HS-27A (cell line): ENCODE data around the gene ASB9.
"Not testable (repeated sequence)": the region's sequence is repeated elsewhere in the genome, so short reads cannot be mapped to it uniquely, and the experiment has no call there.

Source experiments
- DNase-seq: peaks from one replicate; pipeline ENCODE4 v3.0.0-alpha.2; 2012; ENCODE audit warnings: low read depth, missing footprints

The ASB9 gene

DNA sequence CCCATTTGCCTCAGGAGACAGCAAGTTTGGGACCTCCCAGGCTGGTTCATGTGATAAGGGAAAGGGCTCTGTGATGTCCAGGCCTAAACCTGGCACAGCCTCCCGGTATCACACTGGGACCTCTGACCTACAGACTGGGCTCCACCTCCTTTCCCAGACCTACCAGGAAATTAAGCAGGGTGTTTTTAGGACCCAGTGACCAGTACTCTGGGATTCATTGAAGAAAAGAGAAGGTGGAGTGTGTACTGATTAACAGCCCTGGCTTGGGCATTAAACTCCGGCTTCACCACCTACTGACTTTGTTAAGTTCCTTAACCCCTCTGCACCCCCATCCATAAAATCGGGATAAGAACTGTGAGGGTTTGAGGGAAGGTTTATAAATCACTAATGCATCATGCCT lies 28.6 kb downstream of the ASB9 start:
- no peak for DNase-seq

DNA sequence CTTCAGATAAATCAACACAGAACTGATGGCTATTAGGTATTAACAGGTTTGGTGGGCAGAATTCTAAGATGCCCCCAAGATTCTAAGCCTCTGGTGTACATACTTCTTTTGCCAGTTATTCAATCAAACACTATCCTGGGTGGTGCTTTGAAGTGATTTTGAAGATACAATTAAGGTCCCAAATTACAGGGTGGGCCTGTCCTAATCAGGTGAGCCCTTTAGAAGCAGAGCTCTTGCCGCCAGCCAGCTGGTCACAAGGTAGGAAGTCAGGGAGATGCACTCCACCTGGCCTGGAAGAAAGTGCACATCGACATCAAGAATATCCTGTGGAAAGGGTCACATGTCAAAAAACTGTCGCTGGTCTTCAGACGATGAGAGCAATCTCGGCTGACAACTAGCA lies 29.5 kb downstream of the ASB9 start:
- DNase-seq: no peak

DNA sequence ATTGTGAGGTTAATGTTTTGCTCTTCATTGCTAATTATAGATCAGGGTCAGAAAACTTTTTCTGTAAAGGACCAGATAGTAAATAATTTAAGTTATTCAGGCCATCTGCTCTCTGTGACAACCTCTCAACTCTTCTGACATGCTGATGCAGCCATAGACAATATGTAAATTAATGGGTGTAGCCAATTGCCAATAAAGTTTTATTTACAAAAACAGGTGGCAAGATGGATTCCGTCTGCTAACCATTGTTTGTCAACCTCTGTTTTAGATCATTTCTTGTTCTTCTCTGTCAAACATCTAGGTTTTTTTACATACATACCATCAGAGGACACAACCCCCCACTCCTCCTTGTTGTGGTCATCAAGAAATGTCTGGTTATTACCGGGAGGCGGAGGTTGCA lies 33.7 kb downstream of the ASB9 start:
- DNase-seq: no peak

DNA sequence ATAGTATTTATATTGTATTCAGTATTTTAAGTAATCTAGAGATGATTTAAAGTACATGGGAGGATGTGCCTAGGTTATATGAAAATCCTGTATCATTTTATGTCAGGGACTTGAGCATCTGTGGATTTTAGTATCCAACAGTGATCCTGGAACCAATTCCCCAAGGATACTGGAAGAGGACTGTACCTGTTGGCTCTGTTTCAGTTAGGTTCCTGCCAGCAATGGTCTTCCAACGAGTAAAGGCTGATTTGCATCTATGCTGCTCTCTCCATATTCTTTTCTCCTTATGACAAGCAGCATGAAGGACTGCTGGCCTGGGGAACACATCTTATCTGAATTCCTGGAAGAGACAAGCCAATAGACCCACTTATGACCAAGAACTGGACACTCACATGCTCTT lies 34.9 kb downstream of the ASB9 start:
- no peak for DNase-seq

DNA sequence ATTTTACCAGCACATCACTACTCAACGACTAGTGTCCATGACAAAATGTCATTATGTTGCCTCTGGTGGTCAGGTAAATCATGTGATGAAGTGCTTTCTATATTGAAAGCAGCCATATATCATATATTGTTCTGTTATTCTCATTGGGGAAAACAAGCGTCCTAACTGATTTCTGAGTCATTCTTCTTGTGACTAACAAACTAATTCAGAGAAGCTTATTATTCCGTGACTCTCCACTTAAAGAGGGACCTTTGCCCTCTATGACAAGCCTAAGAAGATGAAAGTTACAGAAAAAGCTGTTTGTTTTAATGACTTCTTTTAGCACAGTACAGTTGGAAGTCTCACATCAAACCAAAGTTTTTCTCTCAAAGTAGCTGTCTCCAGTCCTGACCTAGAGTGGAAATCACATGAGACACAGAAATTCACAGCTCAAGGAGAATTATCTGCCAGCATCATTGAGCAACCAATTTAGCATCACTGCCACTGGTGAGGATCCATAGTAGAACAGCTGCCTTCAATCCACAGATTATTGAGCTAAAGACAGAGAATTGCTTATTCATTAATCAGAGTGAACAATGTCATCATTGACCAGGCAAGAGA lies 36.4 kb downstream of the ASB9 start:
- no peak for DNase-seq

DNA sequence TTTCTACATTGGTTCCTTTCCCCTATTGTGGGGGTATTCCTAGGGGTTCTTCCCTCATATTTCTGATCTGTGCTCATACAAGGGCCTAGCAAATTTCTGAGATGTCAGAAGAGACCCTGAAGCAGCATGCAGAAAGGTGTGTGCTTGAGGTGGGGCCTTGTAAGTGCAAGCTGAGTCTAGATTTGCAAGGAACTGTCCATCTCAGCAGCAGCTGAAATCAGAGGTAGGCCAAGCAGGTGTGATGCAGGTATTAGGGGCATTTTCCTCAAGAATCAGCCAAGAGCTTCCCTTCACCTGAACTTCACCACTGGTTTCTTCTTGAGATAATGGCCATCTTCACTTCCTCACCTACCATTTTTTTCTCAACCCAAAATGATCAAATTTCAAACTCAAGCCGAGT lies 45.1 kb downstream of the ASB9 start:
- DNase-seq: no peak

DNA sequence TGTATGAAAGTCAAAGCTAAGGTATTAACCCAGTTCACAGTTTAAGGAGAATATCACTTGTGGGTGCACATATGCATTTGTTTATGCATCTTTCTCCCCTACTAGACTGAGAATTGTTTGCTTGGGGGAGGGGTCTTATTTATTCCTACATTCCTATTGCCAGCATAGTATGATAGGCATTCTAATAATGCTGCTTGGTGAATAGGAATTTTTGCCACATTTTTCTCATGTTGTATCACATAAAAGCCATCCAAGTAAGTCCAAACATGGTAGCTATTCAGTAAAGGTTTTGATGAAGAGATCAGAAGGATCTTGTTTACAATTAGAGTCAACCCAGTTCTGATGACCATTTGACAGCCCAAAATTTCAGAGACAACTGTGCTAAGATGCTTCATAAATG lies 48.6 kb downstream of the ASB9 start:
- DNase-seq: no peak

DNA sequence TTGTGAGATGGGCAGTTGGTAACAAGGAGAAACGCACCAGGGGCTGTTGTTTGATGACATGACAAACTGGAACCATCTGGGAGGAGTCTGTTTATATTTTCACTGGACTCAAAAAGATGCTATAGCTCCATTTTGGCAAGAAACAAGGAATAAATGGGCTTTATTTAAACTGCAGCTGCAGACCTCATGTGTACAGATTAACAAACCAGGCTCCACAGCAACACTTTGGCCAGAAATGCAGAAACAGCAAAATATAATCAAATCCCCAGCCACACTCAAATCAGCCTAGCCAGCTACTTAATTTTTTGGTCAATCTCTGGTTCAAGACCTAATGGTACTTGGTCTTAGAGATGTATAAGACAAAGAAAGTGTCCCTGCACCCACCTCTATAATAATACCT lies 52.7 kb downstream of the ASB9 start:
- no peak for DNase-seq

DNA sequence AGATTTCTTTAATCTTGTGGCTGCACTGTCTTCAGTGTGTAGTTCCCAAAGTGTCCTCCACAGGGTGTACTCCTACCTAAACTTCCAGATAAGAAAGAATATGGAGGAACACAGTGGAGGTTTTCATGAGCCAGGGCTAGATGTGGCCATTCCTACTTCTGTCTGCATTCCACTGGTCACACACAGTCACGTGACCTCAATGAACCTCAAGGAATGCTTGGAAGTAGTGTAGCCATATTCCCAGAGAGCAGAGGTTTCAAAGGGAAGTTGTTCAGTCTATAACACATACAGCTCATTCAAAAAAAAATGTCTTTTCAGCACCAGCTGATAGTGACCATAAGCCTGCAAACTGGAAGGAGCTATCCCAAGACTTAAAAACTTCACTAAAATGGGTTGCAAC lies 53.6 kb downstream of the ASB9 start:
- no peak for DNase-seq

DNA sequence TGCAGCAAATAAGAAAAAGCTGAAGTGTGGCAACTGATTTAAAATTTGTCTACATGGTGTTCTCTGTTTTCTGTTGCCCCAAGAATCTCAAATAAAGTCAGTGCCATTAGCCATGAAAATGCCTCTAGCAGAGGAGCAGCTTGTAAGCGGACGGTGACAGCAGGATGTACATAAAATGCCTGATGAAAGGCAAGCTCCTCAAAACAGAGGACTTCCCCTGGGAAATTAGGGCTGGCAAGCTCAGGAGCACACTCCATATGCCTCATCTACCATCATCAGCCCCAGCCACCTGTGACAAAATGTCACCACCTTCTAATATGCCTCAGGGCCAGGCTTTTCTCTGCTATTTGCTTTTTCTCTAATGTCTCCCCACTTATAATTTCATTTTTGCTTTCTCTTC lies 54.5 kb downstream of the ASB9 start:
- no peak for DNase-seq

DNA sequence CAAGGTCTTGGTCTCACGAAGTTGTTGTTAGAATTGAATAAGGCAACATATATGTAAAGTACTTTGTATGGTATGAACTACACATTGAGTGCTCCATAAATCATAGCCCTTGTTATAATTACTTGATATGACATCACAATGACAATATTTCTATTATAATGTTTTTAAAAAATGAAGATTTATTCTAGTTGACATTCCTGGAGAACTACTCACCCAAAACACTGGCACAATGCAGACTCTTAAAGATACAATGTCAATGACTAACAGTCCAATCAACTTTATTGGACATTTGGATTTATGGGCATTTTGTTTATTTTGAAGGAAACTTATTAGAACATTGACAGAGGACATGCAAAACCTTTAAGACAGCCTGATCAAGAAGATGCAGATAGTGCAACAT lies 55.3 kb downstream of the ASB9 start:
- DNase-seq: no peak

DNA sequence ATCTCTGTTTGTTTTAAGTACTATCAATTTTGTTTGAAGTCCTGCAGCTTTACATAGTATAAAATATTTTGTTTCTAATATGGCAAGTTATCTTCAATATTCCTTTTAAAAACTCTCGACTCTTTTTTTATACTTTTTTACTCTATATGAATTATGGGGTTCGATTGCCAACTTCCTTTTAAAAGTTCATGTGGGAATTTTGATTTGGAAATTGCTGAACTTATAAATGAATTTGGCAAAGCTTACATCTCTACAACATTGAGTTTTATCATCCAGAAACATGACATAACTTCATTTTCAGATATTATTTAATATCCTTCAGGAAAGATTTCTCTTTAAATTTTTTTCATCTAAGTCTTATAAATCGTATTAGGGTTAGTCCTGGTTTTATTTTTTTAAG lies 60.8 kb downstream of the ASB9 start:
- no peak for DNase-seq

DNA sequence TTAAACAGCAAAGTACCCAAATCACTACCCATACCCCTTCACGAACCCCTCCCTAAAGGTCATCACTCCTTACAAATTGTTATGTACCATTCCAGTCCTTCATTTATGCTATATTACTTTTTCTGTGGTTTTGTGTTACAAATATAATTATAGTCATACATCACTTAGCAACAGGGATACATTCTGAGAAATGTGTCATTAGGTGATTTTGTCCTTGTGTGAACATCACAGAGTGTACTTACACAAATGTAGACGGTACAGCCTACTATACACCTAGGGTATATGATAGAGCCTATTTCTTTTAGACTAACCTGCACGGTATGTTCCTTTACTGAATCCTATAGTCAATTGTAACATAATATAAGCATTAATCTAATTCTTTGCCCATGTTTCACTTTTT lies 61.9 kb downstream of the ASB9 start:
- DNase-seq: no peak

DNA sequence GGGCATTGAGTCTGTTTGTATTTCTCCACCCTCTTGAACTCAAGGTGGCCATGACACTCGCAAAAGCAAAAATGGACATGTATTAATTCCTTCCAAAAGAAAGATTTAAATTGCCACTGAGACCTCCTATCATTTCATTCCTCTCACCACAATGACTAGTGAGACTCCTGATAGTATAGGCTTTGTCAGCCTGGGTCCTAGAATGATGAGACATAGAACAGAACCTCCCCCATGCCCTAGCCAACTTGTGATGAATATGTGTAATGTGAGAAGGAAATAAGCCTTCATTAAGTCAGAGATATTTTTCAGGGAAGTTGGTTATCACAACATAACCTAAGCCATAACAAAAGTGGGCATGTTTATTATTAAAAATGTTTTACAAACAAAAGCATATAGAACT lies 62.5 kb downstream of the ASB9 start:
- no peak for DNase-seq

DNA sequence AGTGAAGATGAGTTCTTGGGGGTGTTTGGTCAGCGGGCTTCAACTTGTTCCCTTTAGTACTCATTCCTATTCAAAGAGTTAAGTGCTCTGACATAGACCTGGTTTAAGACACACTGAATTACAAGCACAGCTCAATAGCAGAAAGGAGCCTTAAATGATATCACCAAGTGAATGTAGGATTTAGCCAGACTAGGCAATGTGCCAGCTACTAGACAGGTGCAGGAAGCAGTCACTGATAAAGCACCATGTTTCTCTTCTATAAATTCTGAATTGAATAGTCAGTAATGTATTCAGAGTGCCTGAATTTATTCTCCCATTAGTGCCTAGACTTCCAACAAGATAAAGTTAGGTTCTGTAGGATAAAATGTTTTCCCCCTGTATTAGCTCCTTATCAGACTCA lies 63.6 kb downstream of the ASB9 start:
- DNase-seq: no peak

DNA sequence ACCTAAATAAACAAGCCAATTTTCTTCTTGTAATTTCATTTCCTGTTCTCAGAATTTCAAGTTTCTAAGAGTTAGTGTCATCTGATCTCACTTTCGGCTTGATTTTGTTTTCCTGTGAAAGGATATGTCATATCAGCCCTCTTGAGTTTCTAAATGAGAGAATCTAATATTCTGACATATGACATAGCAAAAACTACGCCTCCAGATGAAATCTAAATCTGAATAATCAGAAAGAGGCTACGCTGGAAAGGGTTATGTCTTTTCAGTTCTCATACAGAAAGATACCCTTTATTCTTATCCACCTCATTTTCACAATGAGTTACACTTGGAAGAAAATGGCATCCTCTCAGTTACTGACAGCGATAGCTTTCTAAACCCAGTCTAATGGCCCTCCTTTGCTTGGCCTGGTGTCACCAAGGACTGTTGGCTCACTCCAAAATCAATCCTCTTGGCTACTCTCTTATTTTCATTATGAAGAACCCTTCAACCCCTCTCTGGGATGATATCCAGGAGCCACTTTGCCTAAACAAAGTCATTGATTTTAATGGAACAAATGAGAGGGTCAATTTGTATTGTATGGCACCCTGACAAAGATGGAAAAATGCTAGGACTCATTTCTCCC lies 65.6 kb downstream of the ASB9 start:
- no peak for DNase-seq

DNA sequence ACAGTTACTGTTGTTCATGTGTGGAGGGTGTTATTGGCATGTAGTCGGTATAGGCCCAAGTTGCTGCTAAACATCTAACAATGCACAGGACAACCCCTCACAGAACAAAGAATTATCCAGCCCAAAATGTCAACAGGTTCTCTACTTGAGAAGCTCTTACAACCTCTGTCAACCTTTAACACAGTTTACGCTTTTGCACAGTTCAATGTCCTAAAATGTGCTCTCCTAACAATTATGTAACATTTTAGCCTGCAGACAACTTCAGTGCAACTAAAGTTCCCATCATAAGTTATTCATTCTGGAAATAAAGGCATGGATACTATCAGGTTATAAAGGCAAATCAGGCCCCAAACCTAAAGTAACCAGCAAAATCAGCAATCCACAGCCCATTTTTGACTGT lies 66.2 kb downstream of the ASB9 start:
- no peak for DNase-seq

DNA sequence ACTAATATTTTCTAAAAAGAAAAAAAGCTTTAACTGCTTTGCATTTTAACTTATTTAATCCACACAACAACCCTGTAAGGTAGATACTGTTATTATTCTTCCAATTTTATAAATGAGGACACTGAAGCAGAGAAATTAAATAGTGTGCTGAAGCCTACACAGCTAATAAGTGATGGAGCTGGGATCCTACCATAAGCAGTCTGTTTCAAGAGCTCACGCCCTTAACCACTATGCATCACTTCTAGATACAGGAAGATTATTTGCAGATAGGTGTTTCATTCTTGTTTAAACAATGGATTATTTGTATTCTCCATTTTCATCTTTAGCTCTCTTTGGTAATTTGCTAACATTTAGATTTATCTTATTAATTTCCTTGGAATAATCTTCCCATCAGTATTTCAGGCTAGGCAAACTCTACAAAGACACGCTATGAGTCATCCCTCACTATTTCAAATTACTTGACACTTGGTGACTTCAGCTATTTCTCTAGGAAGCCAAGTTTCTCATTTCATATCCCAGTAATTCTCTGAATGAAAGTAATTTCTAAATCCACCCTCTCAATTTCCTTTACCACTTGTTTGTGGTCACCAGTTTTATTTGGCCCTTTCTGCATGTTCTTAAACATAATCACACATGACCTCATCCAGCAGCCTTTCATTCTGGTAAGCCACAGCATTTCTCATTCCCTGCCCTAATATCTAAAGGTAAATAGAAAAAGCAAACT lies 67.3 kb downstream of the ASB9 start:
- DNase-seq: no peak

DNA sequence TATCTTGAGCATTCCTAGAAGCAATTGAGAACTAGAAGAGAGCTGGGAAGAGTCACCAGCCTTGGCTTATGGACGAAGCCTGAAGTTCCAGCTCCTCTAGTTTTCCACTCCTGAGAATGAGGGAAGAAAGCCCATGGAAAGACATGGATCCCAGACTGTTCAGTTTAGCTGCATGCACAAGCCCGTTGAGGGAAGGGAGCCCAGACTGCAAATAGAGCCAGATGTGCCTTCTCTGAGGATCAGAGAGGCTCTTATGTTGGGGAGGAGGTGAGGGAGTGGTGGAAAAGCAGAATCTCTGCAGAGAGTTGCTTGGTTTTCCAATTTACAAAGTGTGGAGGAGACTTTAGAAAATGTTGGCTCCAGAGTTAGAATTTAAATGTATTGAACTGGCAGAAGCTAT lies 69.0 kb downstream of the ASB9 start:
- no peak for DNase-seq

DNA sequence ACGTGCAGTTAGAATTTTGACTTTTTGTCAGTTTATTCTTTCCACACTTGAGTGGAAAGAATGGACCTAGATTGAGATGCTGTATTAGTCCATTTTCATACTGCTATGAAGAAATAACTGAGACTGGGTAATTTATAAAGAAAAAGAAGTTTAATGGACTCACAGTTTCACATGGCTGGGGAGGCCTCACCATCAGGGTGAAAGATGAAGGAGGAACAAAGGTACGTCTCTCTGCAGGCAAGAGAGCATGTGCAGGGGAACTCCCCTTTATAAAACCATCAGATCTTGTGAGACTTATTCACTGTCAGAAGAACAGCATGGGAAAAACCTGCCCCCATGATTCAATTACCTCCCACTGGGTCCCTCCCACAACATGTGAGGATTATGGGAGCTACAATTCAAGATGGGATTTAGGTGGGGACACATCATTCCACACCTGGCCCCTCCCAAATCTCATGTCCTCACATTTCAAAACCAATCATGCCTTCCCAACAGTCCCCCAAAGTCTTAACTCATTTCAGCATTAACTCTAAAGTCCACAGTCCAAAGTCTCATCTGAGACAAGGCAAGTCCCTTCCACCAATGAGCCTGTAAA lies 71.2 kb downstream of the ASB9 start:
- DNase-seq: not testable (repeated sequence)

DNA sequence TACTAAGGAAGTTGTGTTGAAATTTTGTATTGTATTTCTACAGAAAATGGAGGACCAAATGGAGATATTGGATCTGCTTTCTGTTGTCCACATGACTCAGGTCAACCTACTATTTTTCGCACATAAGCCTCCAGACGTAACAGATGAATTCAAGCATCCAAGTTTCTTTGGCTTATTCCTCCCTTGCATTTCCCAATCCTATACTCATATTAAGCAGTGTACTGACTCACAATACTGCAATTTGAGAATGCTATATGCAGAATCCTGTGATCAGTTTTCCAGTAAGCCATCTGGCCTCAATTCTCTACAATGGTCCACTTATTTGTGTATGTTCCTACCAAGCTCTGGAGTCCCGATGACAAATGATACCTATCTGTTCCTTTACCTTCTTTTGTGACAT lies 75.7 kb downstream of the ASB9 start:
- no peak for DNase-seq
